GM12872 (cell line): ENCODE results near the gene TRAPPC12.

Experiments
- CTCF ChIP-seq: IDR thresholded peaks from 3 replicates; pipeline ENCODE4 v1.5.1; 2011; ENCODE audit warnings: low read depth, mild to moderate bottlenecking, low read length, moderate library complexity; ENCODE audit not compliant: insufficient read depth

TRAPPC12 gene

GRCh38 chr2:3504741-3505140 lies 125.2 kb downstream of the TRAPPC12 start:
- TF ChIP-seq CTCF, result no peak

DNA sequence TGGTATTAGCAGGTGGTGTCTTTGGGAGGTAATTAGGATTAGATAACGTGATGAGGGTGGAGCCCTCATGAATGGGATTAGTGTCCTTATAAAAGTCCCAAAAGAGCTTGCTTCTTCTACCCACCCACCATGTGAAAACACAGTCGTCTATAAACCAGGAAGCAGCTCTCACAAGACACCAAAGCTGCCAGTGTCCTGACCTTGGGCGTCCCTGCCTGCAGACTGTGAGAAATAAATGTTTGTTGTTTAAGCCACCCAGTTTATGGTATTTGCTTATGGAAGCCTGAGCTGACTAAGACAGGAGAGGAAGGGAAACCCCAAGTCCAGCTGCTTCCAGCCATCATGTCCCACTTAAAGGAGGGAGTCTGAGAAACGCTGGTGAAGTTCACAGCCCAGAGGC lies 126.3 kb downstream of the TRAPPC12 start:
- TF ChIP-seq CTCF, result no peak

DNA sequence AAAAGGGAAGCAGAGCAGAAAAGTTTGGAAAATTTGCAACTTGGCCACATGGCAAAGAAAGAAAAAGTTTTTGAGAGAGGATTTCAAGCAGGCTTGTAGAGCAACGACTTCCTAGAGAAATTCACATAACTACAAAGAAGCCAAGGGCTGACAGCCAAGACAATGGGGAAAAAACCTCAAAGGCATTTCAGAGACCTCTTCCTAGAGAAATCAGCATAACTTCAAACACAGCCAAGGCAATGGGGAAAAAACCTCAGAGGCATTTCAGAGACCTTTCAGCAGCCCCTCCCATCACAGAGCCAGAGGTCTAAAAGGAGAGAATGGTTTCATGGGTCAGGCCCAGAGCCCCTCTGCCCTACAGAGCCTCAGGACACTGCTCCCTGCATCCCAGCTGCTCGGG lies 132.6 kb downstream of the TRAPPC12 start:
- TF ChIP-seq CTCF, result no peak

DNA sequence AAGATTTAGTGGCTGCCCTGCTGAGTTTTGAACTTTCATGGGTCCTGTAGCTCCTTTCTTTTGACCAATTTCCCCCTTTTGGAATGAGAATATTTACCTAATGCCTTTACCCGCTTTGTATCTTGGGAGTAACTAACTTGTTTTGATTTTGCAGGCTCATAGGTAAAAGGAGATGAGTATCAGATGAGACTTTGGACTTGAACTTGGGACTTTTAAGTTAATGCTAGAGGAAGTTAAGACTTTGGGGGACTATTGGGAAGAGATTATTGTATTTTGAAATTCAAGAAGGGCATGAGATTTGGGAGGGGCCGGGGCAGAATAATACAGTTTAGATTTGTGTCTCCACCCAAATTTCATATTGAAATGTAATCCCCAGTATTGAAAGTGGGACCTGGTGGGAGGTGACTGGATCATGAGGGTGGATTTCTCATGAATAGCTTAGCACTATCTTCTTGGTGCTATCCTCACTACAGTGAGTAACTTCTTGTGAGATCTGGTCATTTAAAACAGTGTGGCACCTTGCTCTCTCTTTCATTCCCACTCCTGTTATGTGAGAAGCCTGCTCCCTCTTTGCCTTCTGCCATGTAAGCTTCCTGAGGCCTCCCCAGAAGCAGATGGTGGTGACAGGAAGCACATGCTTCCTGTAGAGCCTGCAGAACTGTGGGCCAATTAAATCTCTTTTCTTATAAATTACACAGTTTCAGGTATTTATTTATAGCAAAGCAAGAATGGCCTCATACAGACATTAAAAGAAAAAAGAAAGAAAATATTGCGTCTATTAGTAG lies 133.7 kb downstream of the TRAPPC12 start:
- no peak for TF ChIP-seq CTCF

GRCh38 chr2:3516831-3517230 lies 137.3 kb downstream of the TRAPPC12 start:
- no peak for TF ChIP-seq CTCF

- TF ChIP-seq CTCF, result no peak
These were observed 138.5 kb downstream of the TRAPPC12 start for GRCh38 chr2:3517948-3518495.

GRCh38 chr2:3518496-3519254 lies 139.2 kb downstream of the TRAPPC12 start:
- no peak for TF ChIP-seq CTCF
